Mesenchymal stem cell (in vitro differentiated cells and primary cell): ENCODE results near the gene NR4A1.

Source experiments
- DNase-seq: peaks from one replicate; pipeline ENCODE4 v3.0.0-alpha.2; 2013
- H2AFZ ChIP-seq: one replicate; pipeline ENCODE4 v1.6.1; 2013; ENCODE audit warnings: low read depth, mild to moderate bottlenecking, control low read depth, inconsistent platforms, low read length, moderate library complexity
- H2AK5ac ChIP-seq: 2 replicates; pipeline ENCODE4 v1.6.1; 2013; ENCODE audit warnings: low read length, moderate library complexity, mild to moderate bottlenecking, inconsistent platforms; ENCODE audit not compliant: severe bottlenecking
- H2BK120ac ChIP-seq: one replicate; pipeline ENCODE4 v1.6.1; 2013; ENCODE audit warnings: low read depth, mild to moderate bottlenecking, inconsistent platforms, low read length, moderate library complexity
- H2BK12ac ChIP-seq, 2 experiments: one replicate each; pipeline ENCODE4 v1.6.1; 2013; ENCODE audit warnings: inconsistent platforms in 2 of 2, low read length in 2 of 2, mild to moderate bottlenecking in 2 of 2, moderate library complexity in 2 of 2, control low read depth in 1 of 2
- H2BK15ac ChIP-seq: one replicate; pipeline ENCODE4 v1.6.1; 2013; ENCODE audit warnings: mild to moderate bottlenecking, low read depth, inconsistent platforms; ENCODE audit not compliant: poor library complexity, severe bottlenecking
- H2BK5ac ChIP-seq: 2 replicates; pipeline ENCODE4 v1.6.1; 2013; ENCODE audit warnings: low read depth, mild to moderate bottlenecking, low read length, control low read depth, inconsistent platforms; ENCODE audit not compliant: poor library complexity, severe bottlenecking
- H3K14ac ChIP-seq, 2 experiments: one replicate each; pipeline ENCODE4 v1.6.1; 2013; ENCODE audit warnings: inconsistent platforms in 2 of 2, low read length in 2 of 2, control low read depth in 1 of 2, mild to moderate bottlenecking in 1 of 2, moderate library complexity in 1 of 2
- H3K18ac ChIP-seq, 2 experiments: one replicate each; pipeline ENCODE4 v1.6.1; 2013; ENCODE audit warnings: inconsistent platforms in 2 of 2, low read length in 2 of 2, control low read depth in 1 of 2, low read depth in 1 of 2, mild to moderate bottlenecking in 1 of 2
- H3K23ac ChIP-seq, 2 experiments: one replicate each; pipeline ENCODE4 v1.6.1; 2013; ENCODE audit warnings: inconsistent platforms in 2 of 2, low read length in 2 of 2, mild to moderate bottlenecking in 2 of 2, moderate library complexity in 2 of 2, control low read depth in 1 of 2
- H3K27ac ChIP-seq: 2 replicates; pipeline ENCODE4 v1.5.1; 2013; ENCODE audit warnings: mild to moderate bottlenecking, moderate library complexity, low read length, control low read depth, inconsistent platforms; ENCODE audit not compliant: poor library complexity, severe bottlenecking
- H3K27me3 ChIP-seq, 2 experiments: 2 replicates each; pipeline versions ENCODE4 v1.6.1 to v1.7.0; 2013; ENCODE audit warnings: low read length in 2 of 2, mild to moderate bottlenecking in 2 of 2, moderate library complexity in 2 of 2, control low read depth in 1 of 2, inconsistent platforms in 1 of 2; ENCODE audit not compliant: control insufficient read depth in 1 of 2, insufficient read depth in 1 of 2
- H3K36me3 ChIP-seq, 2 experiments: 2 replicates each; pipeline versions ENCODE4 v1.6.1 to v1.7.0; 2013; ENCODE audit warnings: low read length in 2 of 2, control low read depth in 1 of 2, inconsistent platforms in 1 of 2, low read depth in 1 of 2, mild to moderate bottlenecking in 1 of 2; ENCODE audit not compliant: insufficient read depth in 2 of 2, control insufficient read depth in 1 of 2
- H3K4ac ChIP-seq, 2 experiments: one replicate each; pipeline ENCODE4 v1.6.1; 2013; ENCODE audit warnings: inconsistent platforms in 2 of 2, low read length in 2 of 2, mild to moderate bottlenecking in 2 of 2, moderate library complexity in 2 of 2, control low read depth in 1 of 2, low read depth in 1 of 2
- H3K4me1 ChIP-seq: 2 replicates; pipeline ENCODE4 v1.6.1; 2013; ENCODE audit warnings: low read depth, low read length, control low read depth; ENCODE audit not compliant: control insufficient read depth, insufficient read depth
- H3K4me2 ChIP-seq: 2 replicates; pipeline ENCODE4 v1.6.1; 2013; ENCODE audit warnings: low read length, mild to moderate bottlenecking, inconsistent platforms; ENCODE audit not compliant: poor library complexity, severe bottlenecking
- H3K4me3 ChIP-seq, 2 experiments: 2 replicates each; pipeline versions ENCODE4 v1.5.1 to v1.7.0; 2013; ENCODE audit warnings: low read length in 2 of 2, mild to moderate bottlenecking in 2 of 2, control low read depth in 1 of 2, low read depth in 1 of 2; ENCODE audit not compliant: insufficient read depth in 1 of 2
- H3K79me1 ChIP-seq: replicated peaks from 2 replicates; pipeline ENCODE4 v1.6.1; 2013; ENCODE audit warnings: mild to moderate bottlenecking, control low read depth, low read length, inconsistent platforms; ENCODE audit not compliant: poor library complexity, severe bottlenecking
- H3K9ac ChIP-seq: 2 replicates; pipeline ENCODE4 v1.7.0; 2013; ENCODE audit warnings: mild to moderate bottlenecking, low read length, moderate library complexity
- H3K9me3 ChIP-seq: 2 replicates; pipeline ENCODE4 v1.7.0; 2013; ENCODE audit warnings: mild to moderate bottlenecking, low read length; ENCODE audit not compliant: control insufficient read depth
- H4K8ac ChIP-seq: one replicate; pipeline ENCODE4 v1.6.1; 2013; ENCODE audit warnings: inconsistent platforms, mild to moderate bottlenecking, low read length, moderate library complexity
- H4K91ac ChIP-seq: one replicate; pipeline ENCODE4 v1.6.1; 2013; ENCODE audit warnings: mild to moderate bottlenecking, low read length, inconsistent platforms
- WGBS: methylation state at CpG from one replicate; pipeline ENCODE4 v1.1.7; 2013; ENCODE audit warnings: mixed read lengths; 5-methylcytosine and 5-hydroxymethylcytosine counted together

NR4A1 gene

DNA sequence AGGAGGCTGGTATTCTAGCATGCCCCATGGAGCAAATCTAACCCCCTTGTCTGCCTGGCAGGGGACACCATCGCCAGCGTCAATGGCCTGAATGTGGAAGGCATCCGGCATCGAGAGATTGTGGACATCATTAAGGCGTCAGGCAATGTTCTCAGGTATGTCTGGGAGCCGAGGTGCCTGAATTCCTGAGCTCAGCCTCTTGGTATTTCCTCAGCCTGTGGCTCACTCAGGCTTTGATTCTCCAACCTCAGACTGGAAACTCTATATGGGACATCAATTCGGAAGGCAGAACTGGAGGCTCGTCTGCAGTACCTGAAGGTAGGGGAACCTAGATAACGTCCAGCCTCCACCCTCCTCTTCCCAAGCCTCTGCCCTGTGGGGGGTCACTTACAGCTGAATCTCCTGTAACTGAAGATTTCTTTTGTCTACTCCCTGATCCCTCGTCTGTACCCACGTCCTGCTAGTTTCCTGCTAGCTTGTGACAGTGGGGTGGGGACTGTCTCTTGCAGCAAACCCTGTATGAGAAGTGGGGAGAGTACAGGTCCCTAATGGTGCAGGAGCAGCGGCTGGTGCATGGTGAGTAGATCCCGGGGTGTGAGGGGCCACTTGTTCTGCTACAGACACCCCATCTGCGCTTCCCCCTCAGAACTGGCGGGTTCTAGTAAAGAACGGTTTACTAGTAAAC is 37.5 kb upstream of the NR4A1 start:
- H3K27ac ChIP-seq = no peak overlapping the region
- no peak overlapping the region for H2AK5ac ChIP-seq
- no peak for DNase-seq
- H3K4me1 ChIP-seq = peaks cover 29% of the 10 kb centered on the region
- H3K18ac ChIP-seq = no peak overlapping the region
- H3K4ac ChIP-seq = no peak overlapping the region
- H4K91ac ChIP-seq = no peak overlapping the region
- H3K9me3 ChIP-seq = no peaks in the 10 kb centered on the region
- H3K4me3 ChIP-seq = no peak overlapping the region
- H3K4me2 ChIP-seq = no peak overlapping the region
- peaks cover 35 to 40% of the 10 kb centered on the region in 2 experiments for H3K36me3 ChIP-seq
- no peak overlapping the region for H3K23ac ChIP-seq
- WGBS = 91% methylated on average over 16 of the region's 16 CpGs
- H2BK12ac ChIP-seq = no peak overlapping the region
- H2BK5ac ChIP-seq = no peak overlapping the region
- H2AFZ ChIP-seq = no peak overlapping the region
- H3K9ac ChIP-seq = no peak overlapping the region
- H2BK120ac ChIP-seq = no peak overlapping the region
- H4K8ac ChIP-seq = no peak overlapping the region
- H3K14ac ChIP-seq = no peak overlapping the region
- H3K79me1 ChIP-seq = peaks cover 4% of the 10 kb centered on the region
- H3K27me3 ChIP-seq = no peaks in the 10 kb centered on the region
- no peak overlapping the region for H2BK15ac ChIP-seq

- Histone ChIP-seq H3K23ac (no peak overlapping the region), H3K9ac (no peak overlapping the region), H3K14ac (no peak overlapping the region), H3K36me3 (peaks cover 35 to 40% of the 10 kb centered on the region in 2 experiments), H3K4me3 (no peak overlapping the region), H3K79me1 (no peaks in the 10 kb centered on the region), H4K8ac (no peak overlapping the region), H2BK120ac (no peak overlapping the region), H3K4me2 (no peak overlapping the region), H3K27ac (no peak overlapping the region), H3K9me3 (no peaks in the 10 kb centered on the region), H2BK5ac (no peak overlapping the region), H3K4me1 (peaks cover 28% of the 10 kb centered on the region), H3K27me3 (peaks cover 0 to under 1% of the 10 kb centered on the region in 2 experiments), H2BK12ac (no peak overlapping the region), H2AK5ac (no peak overlapping the region), H2BK15ac (no peak overlapping the region), H3K4ac (no peak overlapping the region), H3K18ac (no peak overlapping the region), H4K91ac (peak overlapping the region; percentile 6), H2AFZ (no peak overlapping the region)
- WGBS = 65% methylated on average over 78 of the region's 93 CpGs
- no peak for DNase-seq
These were observed 36.4 kb upstream of the NR4A1 start for GRCh38 chr12:52014567-52015530.

DNA sequence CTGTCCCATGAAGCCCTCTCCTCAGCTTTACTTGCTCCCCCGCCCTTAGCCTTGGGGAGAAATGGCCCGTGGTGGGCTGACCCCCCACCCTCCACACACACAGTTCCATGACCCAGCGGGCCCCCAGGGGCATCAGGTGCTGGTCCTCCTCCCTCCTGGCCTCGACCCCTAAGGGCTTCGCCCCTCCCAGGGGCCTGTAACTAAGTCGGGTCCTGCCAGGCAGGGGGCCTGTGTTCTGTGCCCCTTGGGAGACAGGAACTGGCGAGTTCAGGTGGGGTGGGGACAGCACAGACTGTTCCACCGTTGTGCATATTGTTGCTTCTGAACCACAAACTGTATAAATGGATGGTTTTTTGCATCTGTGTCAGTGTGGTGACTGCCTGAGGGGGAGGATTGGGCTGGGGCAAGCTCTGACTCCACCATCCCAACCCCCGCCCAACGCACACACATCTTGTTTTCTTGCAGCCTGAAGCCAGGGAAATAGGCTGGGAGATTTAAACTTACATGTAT is 35.7 kb upstream of the NR4A1 start:
- H4K91ac ChIP-seq = no peak overlapping the region
- DNase-seq = no peak
- H4K8ac ChIP-seq = peak overlapping the region; percentile 1
- no peak overlapping the region for H3K18ac ChIP-seq
- H2AFZ ChIP-seq = no peak overlapping the region
- no peak overlapping the region for H2BK5ac ChIP-seq
- peak overlapping the region in 1 of 2 experiments; percentile 17 for H3K4ac ChIP-seq
- no peak overlapping the region for H3K27ac ChIP-seq
- H3K4me1 ChIP-seq = peaks cover 28% of the 10 kb centered on the region
- no peak overlapping the region for H3K23ac ChIP-seq
- no peak overlapping the region for H3K9ac ChIP-seq
- H2AK5ac ChIP-seq = peak overlapping the region; percentile 14
- no peaks in the 10 kb centered on the region for H3K79me1 ChIP-seq
- no peak overlapping the region for H2BK120ac ChIP-seq
- no peak overlapping the region for H3K14ac ChIP-seq
- H3K4me2 ChIP-seq = no peak overlapping the region
- H2BK12ac ChIP-seq = no peak overlapping the region
- 84% methylated on average over 10 of the region's 10 CpGs for WGBS
- no peaks in the 10 kb centered on the region for H3K9me3 ChIP-seq
- peaks cover 35 to 40% of the 10 kb centered on the region in 2 experiments for H3K36me3 ChIP-seq
- no peak overlapping the region for H2BK15ac ChIP-seq
- H3K27me3 ChIP-seq = peaks cover 0 to 8% of the 10 kb centered on the region in 2 experiments
- H3K4me3 ChIP-seq = no peak overlapping the region
